ENCODE measurements around the gene ASCL2. TPM values are rescaled to one million over a fixed set of nuclear protein-coding genes. Genes with fewer than 3 reads are reported as not detected.

The ASCL2 gene
- total RNA-seq, 4 donors from 2014 or later = 21.9 to 43.6 (median 29.3) TPM

DNA sequence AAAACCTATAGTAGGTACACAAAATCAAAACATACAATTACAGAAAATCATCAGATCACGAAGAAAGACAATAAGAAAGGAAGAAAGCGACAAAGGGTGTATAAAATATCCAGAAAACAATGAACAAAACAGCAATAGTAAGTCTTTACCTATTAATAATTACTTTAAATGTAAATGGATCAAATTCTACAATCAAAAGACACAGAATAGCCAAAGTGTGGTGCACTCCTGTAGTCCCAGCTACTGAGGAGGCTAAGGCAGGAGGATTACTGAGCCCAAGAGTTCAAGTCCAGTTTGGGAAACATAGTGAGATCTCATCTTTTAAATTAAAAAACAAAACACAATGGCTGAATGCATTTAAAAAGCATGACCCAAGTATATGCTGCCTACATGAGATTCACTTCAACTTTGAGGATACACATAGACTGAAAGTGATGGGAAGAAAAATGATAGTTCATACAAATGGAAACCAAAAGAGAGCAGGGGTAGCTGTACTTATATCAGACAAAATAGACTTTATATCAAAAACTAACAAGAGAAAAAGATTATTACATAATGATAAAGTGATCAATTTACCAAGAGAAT is 40.6 kb downstream of the ASCL2 start:
- DNase-seq (ENCODE audit: low spot score in 2 of 2) = no peak
- intact Hi-C loops (cut with DNase I; ENCODE audit: low total_unique reads) = no loop called here
- no peak overlapping the region for H3K4me3 ChIP-seq (ENCODE audit: low read depth, poor library complexity, severe bottlenecking)
- TF ChIP-seq, protein P1, sequence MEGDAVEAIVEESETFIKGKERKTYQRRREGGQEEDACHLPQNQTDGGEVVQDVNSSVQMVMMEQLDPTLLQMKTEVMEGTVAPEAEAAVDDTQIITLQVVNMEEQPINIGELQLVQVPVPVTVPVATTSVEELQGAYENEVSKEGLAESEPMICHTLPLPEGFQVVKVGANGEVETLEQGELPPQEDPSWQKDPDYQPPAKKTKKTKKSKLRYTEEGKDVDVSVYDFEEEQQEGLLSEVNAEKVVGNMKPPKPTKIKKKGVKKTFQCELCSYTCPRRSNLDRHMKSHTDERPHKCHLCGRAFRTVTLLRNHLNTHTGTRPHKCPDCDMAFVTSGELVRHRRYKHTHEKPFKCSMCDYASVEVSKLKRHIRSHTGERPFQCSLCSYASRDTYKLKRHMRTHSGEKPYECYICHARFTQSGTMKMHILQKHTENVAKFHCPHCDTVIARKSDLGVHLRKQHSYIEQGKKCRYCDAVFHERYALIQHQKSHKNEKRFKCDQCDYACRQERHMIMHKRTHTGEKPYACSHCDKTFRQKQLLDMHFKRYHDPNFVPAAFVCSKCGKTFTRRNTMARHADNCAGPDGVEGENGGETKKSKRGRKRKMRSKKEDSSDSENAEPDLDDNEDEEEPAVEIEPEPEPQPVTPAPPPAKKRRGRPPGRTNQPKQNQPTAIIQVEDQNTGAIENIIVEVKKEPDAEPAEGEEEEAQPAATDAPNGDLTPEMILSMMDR (IDR thresholded peaks at IDR 0.05) = no peak
- no peak for TF ChIP-seq POLR2A (IDR thresholded peaks at IDR 0.05)
- WGBS, 2 donors = 85 to 89% methylated on average over 2 of the region's 2 CpGs

DNA sequence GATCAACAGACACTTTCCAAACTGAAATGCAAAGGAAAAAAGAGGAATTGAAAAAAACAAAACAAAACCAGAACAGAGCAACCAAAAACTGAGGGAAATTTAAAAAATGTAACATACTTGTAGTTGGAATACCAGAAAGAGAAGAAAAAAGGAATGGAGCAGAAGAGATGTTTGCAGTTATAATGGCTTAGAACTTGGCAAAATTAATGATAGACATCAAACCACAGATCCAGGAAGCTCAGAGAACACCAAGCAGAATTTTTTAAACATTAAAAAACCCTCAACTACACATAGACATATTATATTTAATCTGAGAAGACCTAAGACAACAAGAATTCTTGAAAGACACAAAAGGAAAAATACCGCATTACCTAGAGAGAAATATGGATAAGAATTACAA is 46.1 kb downstream of the ASCL2 start:
- no peak for DNase-seq (ENCODE audit: low spot score in 2 of 2)
- H3K4me3 ChIP-seq (ENCODE audit: low read depth, poor library complexity, severe bottlenecking) = no peak overlapping the region
- WGBS, 2 donors = 95 to 97% methylated on average over 1 of the region's 1 CpG
- intact Hi-C loops (cut with DNase I; ENCODE audit: low total_unique reads) = no loop called here
- TF ChIP-seq POLR2A (IDR thresholded peaks at IDR 0.05) = no peak
- TF ChIP-seq, protein P1 (IDR thresholded peaks at IDR 0.05) = no peak

DNA sequence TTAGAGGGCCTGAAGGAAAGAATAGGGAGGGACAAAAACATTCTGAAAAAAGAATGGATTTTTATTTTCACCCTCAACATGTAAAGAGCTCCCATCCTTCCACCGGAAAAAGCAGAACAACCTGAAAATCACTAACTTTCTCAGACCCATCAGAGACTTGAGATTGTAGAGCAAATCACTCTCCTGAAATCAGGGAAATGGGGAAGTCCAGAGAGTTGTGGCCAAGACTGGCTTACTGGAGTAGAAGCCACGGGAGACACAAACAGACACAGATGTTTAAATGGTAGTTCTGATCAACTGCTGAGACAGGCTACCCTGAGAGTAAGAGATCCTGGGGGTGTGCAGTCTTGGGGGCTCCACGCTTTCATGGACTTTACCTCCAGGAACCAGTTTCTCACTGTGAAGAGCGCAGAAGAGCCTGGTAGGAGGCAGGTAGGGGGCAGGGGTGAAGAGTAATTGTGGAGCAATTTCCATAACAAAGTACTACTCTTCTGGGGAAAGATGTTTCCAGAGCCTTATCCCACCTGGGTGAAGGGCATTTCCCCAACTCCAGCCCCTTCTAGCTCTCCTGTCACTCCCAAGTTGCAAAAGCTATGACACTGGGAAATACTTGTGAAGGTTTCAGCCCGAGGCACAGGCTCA is 47.1 kb downstream of the ASCL2 start:
- 72 to 75% methylated on average over 5 of the region's 5 CpGs for WGBS, 2 donors
- DNase-seq (ENCODE audit: low spot score in 2 of 2) = no peak
- TF ChIP-seq, protein P1 (IDR thresholded peaks at IDR 0.05) = no peak
- TF ChIP-seq POLR2A (IDR thresholded peaks at IDR 0.05) = no peak
- no peak overlapping the region for H3K4me3 ChIP-seq (ENCODE audit: low read depth, poor library complexity, severe bottlenecking)
- intact Hi-C loops (cut with DNase I; ENCODE audit: low total_unique reads) = no loop called here

DNA sequence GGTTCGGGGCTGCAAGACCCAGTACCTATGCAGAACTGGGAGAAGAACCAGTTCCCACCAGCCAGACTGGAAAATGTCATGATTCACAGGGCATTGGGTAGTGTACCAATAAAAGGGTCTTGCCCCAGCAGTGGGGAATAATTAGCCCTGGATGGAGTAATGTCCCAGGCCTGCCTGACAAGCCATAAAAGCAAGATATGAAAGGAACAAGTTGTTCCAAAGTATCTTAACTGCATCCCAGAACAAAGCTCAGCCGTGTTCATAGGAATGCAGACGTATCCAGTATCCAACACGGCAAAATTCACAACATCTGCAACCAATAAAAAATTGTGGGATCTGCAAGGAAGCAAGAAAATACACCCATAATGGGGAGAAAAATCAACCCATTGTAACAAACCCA is 47.9 kb downstream of the ASCL2 start:
- WGBS, 2 donors = 58 to 64% methylated on average over 4 of the region's 4 CpGs
- intact Hi-C loops (cut with DNase I; ENCODE audit: low total_unique reads) = no loop called here
- no peak for DNase-seq (ENCODE audit: low spot score in 2 of 2)
- TF ChIP-seq, protein P1 (IDR thresholded peaks at IDR 0.05) = no peak
- no peak for TF ChIP-seq POLR2A (IDR thresholded peaks at IDR 0.05)
- no peak overlapping the region for H3K4me3 ChIP-seq (ENCODE audit: low read depth, poor library complexity, severe bottlenecking)

DNA sequence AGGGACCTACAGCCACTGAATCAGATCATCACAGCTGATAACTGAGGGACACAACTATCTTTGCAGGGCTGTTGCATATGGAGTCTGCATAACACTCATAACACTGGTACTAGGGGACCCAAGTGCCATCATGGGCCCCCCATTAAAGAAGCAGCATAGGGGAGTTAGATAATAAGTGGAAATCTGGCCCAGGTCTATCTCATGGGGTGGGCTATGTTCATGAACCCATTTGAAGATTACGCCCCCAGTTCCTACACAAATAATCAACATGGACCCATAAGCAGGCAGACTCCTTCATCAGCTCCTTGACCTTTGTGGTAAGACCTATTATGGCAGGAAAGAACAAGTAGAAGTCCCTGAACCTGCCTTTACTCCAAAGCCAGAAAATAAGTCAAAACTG is 48.8 kb downstream of the ASCL2 start:
- no peak for DNase-seq (ENCODE audit: low spot score in 2 of 2)
- 74 to 94% methylated on average over 1 of the region's 1 CpG for WGBS, 2 donors
- H3K4me3 ChIP-seq (ENCODE audit: low read depth, poor library complexity, severe bottlenecking) = no peak overlapping the region
- intact Hi-C loops (cut with DNase I; ENCODE audit: low total_unique reads) = no loop called here
- TF ChIP-seq, protein P1 (IDR thresholded peaks at IDR 0.05) = no peak
- no peak for TF ChIP-seq POLR2A (IDR thresholded peaks at IDR 0.05)

DNA sequence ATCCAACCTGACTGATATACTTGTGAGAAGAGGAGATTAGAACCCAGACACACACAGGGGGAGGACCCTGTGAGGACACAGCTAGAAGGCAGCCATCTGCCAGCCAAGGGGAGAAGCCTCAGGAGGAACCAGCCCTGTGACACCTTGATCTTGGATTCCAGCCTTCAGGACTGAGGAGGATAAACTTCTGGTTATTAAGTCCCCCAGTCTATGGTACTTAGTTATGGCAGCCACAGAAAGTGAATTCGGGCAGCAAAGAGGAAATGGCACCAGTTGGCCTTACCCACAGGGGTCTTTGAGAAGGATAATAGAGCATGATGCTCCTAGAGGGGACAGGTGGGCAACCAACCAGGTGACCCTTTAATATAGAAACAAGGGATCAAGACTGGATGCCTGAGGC is 49.4 kb downstream of the ASCL2 start:
- H3K4me3 ChIP-seq (ENCODE audit: low read depth, poor library complexity, severe bottlenecking) = no peak overlapping the region
- no peak for DNase-seq (ENCODE audit: low spot score in 2 of 2)
- intact Hi-C loops (cut with DNase I; ENCODE audit: low total_unique reads) = no loop called here
- 78 to 100% methylated on average over 1 of the region's 1 CpG for WGBS, 2 donors
- TF ChIP-seq POLR2A (IDR thresholded peaks at IDR 0.05) = no peak
- TF ChIP-seq, protein P1 (IDR thresholded peaks at IDR 0.05) = no peak
